Right atrium auricular region (tissue), 2 donors: Measurements from ENCODE around the gene AKAIN1. TPM values are rescaled to one million over a fixed set of nuclear protein-coding genes. Genes with fewer than 3 reads are reported as not detected.

Source experiments
- DNase-seq: peaks from one replicate; pipeline ENCODE4 v3.0.0-alpha.2; 2019; ENCODE audit warnings: low spot score
- H3K27ac ChIP-seq, 2 donors: fragments of 200-600 bp; sonication (generic); 1 replicate in 1 of 2; 2 replicates in 1 of 2; pipeline ENCODE4 v1.5.1; 2016 to 2019
- H3K27me3 ChIP-seq, 2 donors: fragments of 200-600 bp; sonication (generic); one replicate each; pipeline versions ENCODE4 v1.5.1 to v1.6.0; 2017 to 2019
- H3K36me3 ChIP-seq: fragments of 200-600 bp; sonication (generic); one replicate; pipeline ENCODE4 v1.5.1; 2016
- H3K4me1 ChIP-seq, 2 donors: fragments of 200-600 bp; sonication (generic); one replicate each; pipeline versions ENCODE4 v1.5.1 to v1.6.0; 2017 to 2019
- H3K4me3 ChIP-seq, 2 donors: fragments of 200-600 bp; sonication (generic); 1 replicate in 1 of 2; 2 replicates in 1 of 2; pipeline ENCODE4 v1.5.1; 2017 to 2019; ENCODE audit warnings: mild to moderate bottlenecking in 1 of 2, moderate library complexity in 1 of 2
- H3K9me3 ChIP-seq, 2 donors: fragments of 200-600 bp; sonication (generic); one replicate each; pipeline ENCODE4 v1.5.1; 2019
- total RNA-seq, 2 donors: library from RNA; depleted of rRNA; stranded (reverse); fragments of >200 nt; gene quantifications; one replicate each; pipeline ENCODE4 v1.1.0, GENCODE V29; 2016
- TF ChIP-seq, protein P1 (sequence below), 2 donors: fragments of 200-600 bp; sonication (generic); IDR thresholded peaks; one replicate each; pipeline ENCODE4 v1.5.1; 2019; ENCODE audit warnings: antibody characterized with exemption in 2 of 2

AKAIN1 gene
- total RNA-seq, 2 donors from 2014 or later = not detected

DNA sequence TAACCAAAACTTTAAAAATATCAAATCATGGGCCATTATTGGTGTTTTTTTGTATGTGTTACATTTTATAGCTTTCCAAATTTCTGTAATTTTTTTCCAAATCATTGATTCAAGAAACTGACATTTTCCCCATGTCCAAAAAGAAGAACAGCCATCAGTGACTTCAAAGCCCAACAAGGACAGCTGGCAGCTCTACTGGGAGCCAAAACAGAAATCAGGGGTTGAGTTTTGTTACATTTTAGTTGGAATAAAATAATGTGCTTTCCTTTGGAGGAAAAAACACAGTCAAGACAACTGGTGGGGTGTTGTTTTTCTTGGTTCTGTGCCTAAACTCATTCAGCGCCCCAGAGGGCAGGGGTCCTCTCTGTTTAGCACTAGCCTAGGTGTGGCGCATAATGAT is 23.8 kb downstream of the AKAIN1 start:
- no peak for DNase-seq
- no peak overlapping the region for H3K4me3 ChIP-seq
- H3K36me3 ChIP-seq = no peaks in the 10 kb centered on the region
- H3K27me3 ChIP-seq = no peaks in the 10 kb centered on the region
- H3K4me1 ChIP-seq = no peaks in the 10 kb centered on the region
- no peaks in the 10 kb centered on the region for H3K9me3 ChIP-seq
- TF ChIP-seq, protein P1, sequence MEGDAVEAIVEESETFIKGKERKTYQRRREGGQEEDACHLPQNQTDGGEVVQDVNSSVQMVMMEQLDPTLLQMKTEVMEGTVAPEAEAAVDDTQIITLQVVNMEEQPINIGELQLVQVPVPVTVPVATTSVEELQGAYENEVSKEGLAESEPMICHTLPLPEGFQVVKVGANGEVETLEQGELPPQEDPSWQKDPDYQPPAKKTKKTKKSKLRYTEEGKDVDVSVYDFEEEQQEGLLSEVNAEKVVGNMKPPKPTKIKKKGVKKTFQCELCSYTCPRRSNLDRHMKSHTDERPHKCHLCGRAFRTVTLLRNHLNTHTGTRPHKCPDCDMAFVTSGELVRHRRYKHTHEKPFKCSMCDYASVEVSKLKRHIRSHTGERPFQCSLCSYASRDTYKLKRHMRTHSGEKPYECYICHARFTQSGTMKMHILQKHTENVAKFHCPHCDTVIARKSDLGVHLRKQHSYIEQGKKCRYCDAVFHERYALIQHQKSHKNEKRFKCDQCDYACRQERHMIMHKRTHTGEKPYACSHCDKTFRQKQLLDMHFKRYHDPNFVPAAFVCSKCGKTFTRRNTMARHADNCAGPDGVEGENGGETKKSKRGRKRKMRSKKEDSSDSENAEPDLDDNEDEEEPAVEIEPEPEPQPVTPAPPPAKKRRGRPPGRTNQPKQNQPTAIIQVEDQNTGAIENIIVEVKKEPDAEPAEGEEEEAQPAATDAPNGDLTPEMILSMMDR (IDR thresholded peaks at IDR 0.05) = no peak
- H3K27ac ChIP-seq = no peak overlapping the region

DNA sequence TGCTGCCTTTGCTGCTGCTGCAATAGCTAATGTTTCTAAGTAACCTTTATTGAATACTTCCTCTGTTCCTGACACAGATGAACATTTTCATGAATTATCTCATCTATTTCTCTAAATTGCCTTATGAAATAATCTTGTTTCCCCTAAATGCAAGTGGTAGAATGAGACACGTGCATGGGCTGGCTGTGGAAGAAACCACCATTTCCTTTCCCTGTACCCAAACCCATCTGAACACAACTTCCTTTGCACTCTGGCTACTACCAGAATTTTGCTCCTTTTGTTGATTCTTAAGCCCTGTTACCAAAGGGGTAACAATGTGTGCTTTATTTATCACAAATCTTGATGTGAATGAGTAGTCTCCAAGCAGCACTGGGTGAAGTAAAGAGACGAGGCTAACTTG is 29.2 kb downstream of the AKAIN1 start:
- no peaks in the 10 kb centered on the region for H3K9me3 ChIP-seq
- no peak overlapping the region for H3K27ac ChIP-seq
- no peaks in the 10 kb centered on the region for H3K27me3 ChIP-seq
- no peak for DNase-seq
- no peaks in the 10 kb centered on the region for H3K4me1 ChIP-seq
- TF ChIP-seq, protein P1 (IDR thresholded peaks at IDR 0.05) = no peak
- no peak overlapping the region for H3K4me3 ChIP-seq
- no peaks in the 10 kb centered on the region for H3K36me3 ChIP-seq

DNA sequence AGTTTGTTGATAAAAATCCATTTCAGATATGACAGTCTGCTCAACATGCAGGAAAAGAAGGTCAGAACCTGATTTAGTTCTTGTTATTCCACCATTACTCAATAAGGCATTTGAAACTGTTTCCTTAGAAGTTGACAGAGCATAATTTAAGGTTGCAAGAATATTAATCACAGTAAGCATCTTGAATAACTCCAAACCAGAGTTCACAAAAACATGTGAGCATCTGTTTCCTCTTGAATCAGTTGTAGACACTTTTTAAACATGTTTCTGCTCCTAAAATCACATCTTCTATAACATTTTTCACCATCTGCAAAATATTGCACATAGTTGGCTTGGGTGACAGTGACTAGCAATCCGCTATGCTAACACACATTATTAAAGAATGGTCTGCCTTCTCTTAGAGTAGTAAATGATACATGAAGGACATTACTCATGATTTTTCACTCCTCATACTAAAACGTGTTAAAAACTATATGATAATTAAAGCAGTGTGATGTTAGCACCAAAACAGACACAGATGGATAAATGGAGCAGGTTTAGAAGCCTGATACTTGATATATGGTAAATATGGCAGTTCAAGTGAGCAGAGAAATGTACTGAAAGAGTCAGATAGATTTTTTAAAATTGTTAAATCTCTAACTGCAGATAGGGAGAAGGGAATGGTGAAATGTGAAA is 30.3 kb downstream of the AKAIN1 start:
- Histone ChIP-seq H3K4me1 (no peaks in the 10 kb centered on the region), H3K36me3 (no peaks in the 10 kb centered on the region)
- TF ChIP-seq, protein P1 (IDR thresholded peaks at IDR 0.05) = no peak

DNA sequence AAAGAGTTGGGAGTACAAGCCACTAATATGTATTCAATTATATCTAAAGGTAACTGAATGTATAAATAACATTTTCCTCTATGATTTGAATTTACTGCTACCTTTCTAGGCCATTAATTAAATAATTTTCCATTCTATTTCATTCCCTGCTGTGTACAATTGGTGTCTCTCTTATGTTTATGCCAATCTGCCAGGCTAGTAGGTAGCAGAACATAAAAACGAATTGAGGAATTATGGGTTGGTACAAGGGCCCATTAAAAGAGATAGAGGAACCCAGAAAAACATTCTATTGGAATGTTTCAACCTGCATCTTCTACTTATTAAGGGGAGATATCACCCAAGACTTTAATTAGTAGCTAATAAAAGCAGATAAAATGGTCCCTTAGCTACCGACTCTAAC is 32.2 kb downstream of the AKAIN1 start:
- no peaks in the 10 kb centered on the region for H3K4me1 ChIP-seq
- no peak for DNase-seq
- H3K9me3 ChIP-seq = no peaks in the 10 kb centered on the region
- no peak overlapping the region for H3K4me3 ChIP-seq
- no peak overlapping the region for H3K27ac ChIP-seq
- TF ChIP-seq, protein P1 (IDR thresholded peaks at IDR 0.05) = no peak
- no peaks in the 10 kb centered on the region for H3K27me3 ChIP-seq
- no peaks in the 10 kb centered on the region for H3K36me3 ChIP-seq

More for the DNA sequence above, 30.3 kb downstream of the AKAIN1 start:
- Histone ChIP-seq H3K9me3 (no peaks in the 10 kb centered on the region), H3K4me3 (no peak overlapping the region), H3K27me3 (no peaks in the 10 kb centered on the region), H3K27ac (no peak overlapping the region)
- DNase-seq = no peak

DNA sequence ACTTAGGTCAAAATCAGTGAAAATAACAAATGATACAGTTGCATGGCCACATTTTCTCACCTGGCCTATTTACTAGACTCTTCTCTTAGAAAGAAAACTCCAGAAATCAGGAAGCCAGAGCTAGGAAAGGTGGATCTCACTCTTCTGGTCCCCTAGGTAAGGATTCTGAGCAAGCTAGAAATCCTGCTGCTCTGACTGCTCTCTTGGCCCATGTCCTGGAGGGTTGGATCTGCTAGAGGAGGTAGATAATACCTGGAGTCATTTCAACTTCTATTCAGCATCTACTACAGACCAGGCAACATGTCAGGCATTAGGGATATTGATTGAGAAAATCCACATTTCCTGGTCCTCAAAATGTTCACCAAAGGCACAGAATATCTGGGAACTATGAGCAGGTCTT is 34.9 kb downstream of the AKAIN1 start:
- no peaks in the 10 kb centered on the region for H3K9me3 ChIP-seq
- no peaks in the 10 kb centered on the region for H3K36me3 ChIP-seq
- DNase-seq = no peak
- no peaks in the 10 kb centered on the region for H3K4me1 ChIP-seq
- H3K4me3 ChIP-seq = no peak overlapping the region
- no peak overlapping the region for H3K27ac ChIP-seq
- TF ChIP-seq, protein P1 (IDR thresholded peaks at IDR 0.05) = no peak
- H3K27me3 ChIP-seq = no peaks in the 10 kb centered on the region

DNA sequence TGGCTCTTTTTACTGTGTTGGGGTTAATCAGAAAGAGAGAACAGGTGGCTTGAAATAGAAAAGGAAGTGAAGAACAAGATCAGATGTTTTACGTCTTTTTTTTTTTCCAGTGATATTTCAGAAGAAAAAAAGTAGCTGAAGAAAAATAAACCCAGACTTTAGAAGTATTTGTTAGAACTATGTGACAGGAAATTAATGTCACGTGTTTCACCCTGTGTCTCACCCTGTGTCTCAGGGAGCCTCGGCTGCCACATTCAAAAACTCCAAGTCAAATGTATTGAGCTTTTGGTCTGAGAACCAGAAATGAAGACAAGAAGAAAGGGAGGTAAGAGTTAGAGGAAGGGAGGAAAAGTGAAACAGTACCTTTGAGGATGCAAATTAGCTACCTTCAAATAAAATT is 38.0 kb downstream of the AKAIN1 start:
- no peak overlapping the region for H3K4me3 ChIP-seq
- H3K4me1 ChIP-seq = no peaks in the 10 kb centered on the region
- no peak for DNase-seq
- no peak overlapping the region for H3K27ac ChIP-seq
- TF ChIP-seq, protein P1 (IDR thresholded peaks at IDR 0.05) = no peak
- no peaks in the 10 kb centered on the region for H3K27me3 ChIP-seq
- H3K9me3 ChIP-seq = no peaks in the 10 kb centered on the region
- H3K36me3 ChIP-seq = no peaks in the 10 kb centered on the region
